ENCODE measurements around the gene NPHP1. TPM values are rescaled to one million over a fixed set of nuclear protein-coding genes. Genes with fewer than 3 reads are reported as not detected.
"Not testable (repeated sequence)": the region's sequence is repeated elsewhere in the genome, so short reads cannot be mapped to it uniquely, and the experiment has no call there.

The NPHP1 gene
- total and polyA plus RNA-seq, 7 donors, result 2.4 to 17.7 (median 10.3) TPM

DNA sequence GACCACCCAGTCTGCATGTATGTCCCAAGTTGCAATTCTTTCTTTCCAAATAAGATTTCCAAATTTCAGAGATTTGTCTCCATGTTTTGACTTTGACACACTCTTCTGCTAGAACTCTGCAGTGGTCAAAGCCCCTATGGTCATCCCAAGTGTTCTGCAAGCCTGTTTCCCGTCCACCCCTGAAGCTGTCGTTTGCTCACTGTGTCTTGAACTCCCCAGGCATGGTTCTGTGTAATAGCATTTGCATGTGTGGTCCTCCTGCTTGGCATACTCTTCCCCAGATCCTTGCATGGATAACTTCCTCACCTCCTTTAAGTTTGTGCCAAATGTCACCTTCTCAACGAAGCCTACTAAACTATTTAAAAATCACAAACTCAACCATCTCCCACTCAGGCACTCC is 11.4 kb upstream of the NPHP1 start:
- Histone ChIP-seq H3K27me3 (ENCODE audit: insufficient read depth in 3 of 3, low read length in 2 of 3) (no peaks in the 10 kb centered on the region), H3K27ac (peak overlapping the region; percentile 93), H3K4me1 (peaks cover 35% of the 10 kb centered on the region), H3K9me3 (no peaks in the 10 kb centered on the region), H3K36me3 (ENCODE audit: insufficient read depth in 1 of 2, low read depth in 1 of 2) (no peaks in the 10 kb centered on the region), H3K4me3 (peak overlapping the region; percentile 32)
- TF ChIP-seq, protein P1, sequence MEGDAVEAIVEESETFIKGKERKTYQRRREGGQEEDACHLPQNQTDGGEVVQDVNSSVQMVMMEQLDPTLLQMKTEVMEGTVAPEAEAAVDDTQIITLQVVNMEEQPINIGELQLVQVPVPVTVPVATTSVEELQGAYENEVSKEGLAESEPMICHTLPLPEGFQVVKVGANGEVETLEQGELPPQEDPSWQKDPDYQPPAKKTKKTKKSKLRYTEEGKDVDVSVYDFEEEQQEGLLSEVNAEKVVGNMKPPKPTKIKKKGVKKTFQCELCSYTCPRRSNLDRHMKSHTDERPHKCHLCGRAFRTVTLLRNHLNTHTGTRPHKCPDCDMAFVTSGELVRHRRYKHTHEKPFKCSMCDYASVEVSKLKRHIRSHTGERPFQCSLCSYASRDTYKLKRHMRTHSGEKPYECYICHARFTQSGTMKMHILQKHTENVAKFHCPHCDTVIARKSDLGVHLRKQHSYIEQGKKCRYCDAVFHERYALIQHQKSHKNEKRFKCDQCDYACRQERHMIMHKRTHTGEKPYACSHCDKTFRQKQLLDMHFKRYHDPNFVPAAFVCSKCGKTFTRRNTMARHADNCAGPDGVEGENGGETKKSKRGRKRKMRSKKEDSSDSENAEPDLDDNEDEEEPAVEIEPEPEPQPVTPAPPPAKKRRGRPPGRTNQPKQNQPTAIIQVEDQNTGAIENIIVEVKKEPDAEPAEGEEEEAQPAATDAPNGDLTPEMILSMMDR (IDR thresholded peaks at IDR 0.05), result no peak
- 11 to 23% (median 17%) methylated on average over 3 of the region's 3 CpGs for WGBS, 3 donors
- peak; percentile 25 to 52 (median 42) for ATAC-seq
- intact Hi-C loops (cut with DNase I), result no loop called here
- DNase-seq, result no peak

- WGBS, 3 donors, result 21 to 28% (median 26%) methylated on average over 4 of the region's 4 CpGs
- H3K9me3 ChIP-seq, result no peaks in the 10 kb centered on the region
- peak overlapping the region; percentile 93 for H3K27ac ChIP-seq
- H3K36me3 ChIP-seq (ENCODE audit: insufficient read depth in 1 of 2, low read depth in 1 of 2), result peaks cover 4 to 5% of the 10 kb centered on the region in 2 donors
- intact Hi-C loops (cut with DNase I), result no loop called here
- H3K4me3 ChIP-seq, result peak overlapping the region; percentile 39
- no peaks in the 10 kb centered on the region for H3K27me3 ChIP-seq (ENCODE audit: insufficient read depth in 3 of 3, low read length in 2 of 3)
- H3K4me1 ChIP-seq, result peaks cover 39% of the 10 kb centered on the region
- DNase-seq (no peak), ATAC-seq (peak; percentile 79 to 89 (median 85))
- TF ChIP-seq, protein P1 (IDR thresholded peaks at IDR 0.05), result no peak
Measured at GRCh38 chr2:110215566-110216158, 10.8 kb upstream of the NPHP1 start.

DNA sequence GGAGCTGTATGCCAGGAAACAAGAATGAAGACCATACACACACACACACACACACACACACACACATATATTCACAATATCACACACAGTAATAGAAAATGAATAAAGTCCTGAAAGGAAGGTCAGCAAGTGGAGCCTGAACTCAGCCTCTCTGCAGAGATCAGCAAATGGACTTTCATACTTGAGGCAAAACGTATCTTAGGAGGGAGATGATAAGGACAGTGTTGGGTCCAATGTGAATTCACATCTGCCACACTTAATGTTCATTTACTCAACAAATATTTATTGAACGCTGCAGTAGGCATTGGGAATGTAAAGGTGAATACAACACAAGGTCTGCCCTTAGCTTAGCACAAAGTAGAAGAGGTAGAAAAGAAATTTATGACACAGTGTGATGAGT is 10.3 kb upstream of the NPHP1 start:
- Histone ChIP-seq H3K4me3 (peak overlapping the region; percentile 39), H3K4me1 (peaks cover 35% of the 10 kb centered on the region), H3K27me3 (ENCODE audit: insufficient read depth in 3 of 3, low read length in 2 of 3) (no peaks in the 10 kb centered on the region), H3K9me3 (no peaks in the 10 kb centered on the region), H3K27ac (peak overlapping the region; percentile 93), H3K36me3 (ENCODE audit: insufficient read depth in 1 of 2, low read depth in 1 of 2) (peaks cover 6 to 11% of the 10 kb centered on the region in 2 donors)
- WGBS, 3 donors, result 20 to 45% (median 35%) methylated on average over 2 of the region's 2 CpGs
- intact Hi-C loops (cut with DNase I), result no loop called here
- TF ChIP-seq, protein P1 (IDR thresholded peaks at IDR 0.05), result no peak
- no peak for ATAC-seq
- no peak for DNase-seq

- DNase-seq; H3K4me3 ChIP-seq; H3K27me3 ChIP-seq (ENCODE audit: insufficient read depth in 3 of 3, low read length in 2 of 3); H3K9me3 ChIP-seq; ATAC-seq: not testable (repeated sequence)
- peaks cover 38% of the 10 kb centered on the region for H3K4me1 ChIP-seq
- H3K36me3 ChIP-seq (ENCODE audit: insufficient read depth in 1 of 2, low read depth in 1 of 2), result peaks cover 14 to 19% of the 10 kb centered on the region in 2 donors
- H3K27ac ChIP-seq, result peak overlapping the region; percentile 93
- WGBS, 3 donors, result 58 to 81% (median 70%) methylated on average over 3 of the region's 3 CpGs
- intact Hi-C loops (cut with DNase I), result loop anchor here in 1 of 2 donors (5.0 kb wide), 1 partner anchor 41 kb away; no protein-coding TSS in a partner anchor
Measured at GRCh38 chr2:110213522-110213921, 8.7 kb upstream of the NPHP1 start.

GRCh38 chr2:110211938-110212858 is 7.4 kb upstream of the NPHP1 start, which contains the start of gene MTLN:
TSS of gene MTLN (minus strand) at chr2:110212547. CDS start at chr2:110212525, 22 bp downstream.
- ATAC-seq (peak; percentile 72 to 80 (median 78)), DNase-seq (peak; percentile 76 to 86)
- peaks cover 14 to 19% of the 10 kb centered on the region in 2 donors for H3K36me3 ChIP-seq (ENCODE audit: insufficient read depth in 1 of 2, low read depth in 1 of 2)
- 0 to 5% (median 2%) methylated on average over 54 of the region's 54 CpGs for WGBS, 3 donors
- peak within 1 kb of the TSS; percentile 81 for H3K4me3 ChIP-seq
- no peaks in the 10 kb centered on the region for H3K27me3 ChIP-seq (ENCODE audit: insufficient read depth in 3 of 3, low read length in 2 of 3)
- no peaks in the 10 kb centered on the region for H3K9me3 ChIP-seq
- peaks cover 36% of the 10 kb centered on the region for H3K4me1 ChIP-seq
- H3K27ac ChIP-seq, result peak within 1 kb of the TSS; percentile 93
- TF ChIP-seq, protein P1 (IDR thresholded peaks at IDR 0.05), result no peak
- intact Hi-C loops (cut with DNase I), result loop anchor here in 1 of 2 donors (5.0 kb wide), 1 partner anchor 40 kb away; no protein-coding TSS in a partner anchor
